NCI-H2029 treated with DMSO at 0.1 percent for 48 hours (cell line): ENCODE measurements around the gene IGDCC3.

Experiments
- DNase-seq: peaks from one replicate; lab custom pipeline; 2025; lab: John Stamatoyannopoulos, UW

IGDCC3 gene

GRCh38 chr15:65343374-65343981 lies 34.3 kb downstream of the IGDCC3 start:
- DNase-seq: no peak

DNA sequence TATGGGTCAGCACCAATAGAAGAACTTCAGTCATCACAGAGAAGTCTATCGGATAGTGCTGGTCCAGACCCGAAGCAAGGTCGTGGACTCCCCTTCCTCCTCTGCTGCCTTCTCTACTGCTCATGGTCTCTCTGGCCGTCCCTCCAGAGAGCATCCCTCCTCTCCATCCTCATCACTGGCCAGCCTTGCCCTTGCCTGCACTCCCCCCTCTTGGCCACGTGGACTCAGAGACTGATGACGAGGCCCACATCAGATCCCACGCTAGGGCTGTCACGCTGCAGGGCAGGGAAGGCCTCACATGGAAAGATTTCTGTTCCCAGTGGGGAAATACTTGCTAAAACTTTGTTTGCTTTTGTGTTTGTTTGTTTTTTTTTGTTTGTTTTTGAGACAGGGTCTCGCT lies 35.3 kb downstream of the IGDCC3 start:
- DNase-seq: no peak

DNA sequence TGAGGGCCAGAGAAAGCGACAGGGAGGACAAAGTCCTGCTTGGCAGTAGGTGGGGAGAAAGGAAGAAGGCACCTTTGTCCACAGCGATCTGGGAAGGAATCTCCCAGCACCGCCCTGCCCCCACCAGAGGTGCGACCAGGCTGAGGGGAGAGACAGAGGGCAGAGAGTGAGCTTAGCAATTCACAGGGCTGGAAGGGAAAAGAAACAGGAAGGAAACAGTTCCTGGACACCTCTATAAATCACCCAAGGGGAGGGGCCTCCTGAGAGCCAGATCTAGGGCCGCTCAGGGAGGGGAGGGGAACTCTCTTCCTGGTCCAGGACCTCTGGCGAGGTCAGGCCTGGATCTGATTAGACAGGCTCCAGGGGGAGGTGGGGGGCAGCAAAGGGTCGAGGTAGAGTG lies 37.9 kb downstream of the IGDCC3 start:
- no peak for DNase-seq

DNA sequence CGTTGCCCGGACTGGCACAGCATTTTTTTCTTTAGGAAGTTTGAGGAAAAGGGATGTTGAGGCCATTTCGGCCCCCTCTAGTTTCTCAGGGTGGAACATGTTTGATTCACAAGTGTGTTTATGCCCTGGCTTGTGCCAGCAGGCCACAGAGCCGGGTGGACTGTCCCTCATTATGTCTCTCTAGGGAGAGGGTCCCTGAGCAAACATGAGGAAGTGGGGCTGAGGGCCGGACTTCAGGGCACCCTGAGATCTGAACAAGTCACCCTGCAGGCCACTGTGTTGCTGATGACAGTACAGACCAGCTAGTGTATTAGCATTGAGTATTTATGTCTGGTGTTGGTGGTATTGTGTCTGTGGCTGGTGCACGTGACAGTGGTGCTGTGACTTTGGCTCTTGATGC lies 38.4 kb downstream of the IGDCC3 start:
- DNase-seq: no peak

GRCh38 chr15:65338823-65339222 lies 39.0 kb downstream of the IGDCC3 start:
- no peak for DNase-seq

GRCh38 chr15:65338366-65338765 lies 39.4 kb downstream of the IGDCC3 start:
- DNase-seq: no peak

DNA sequence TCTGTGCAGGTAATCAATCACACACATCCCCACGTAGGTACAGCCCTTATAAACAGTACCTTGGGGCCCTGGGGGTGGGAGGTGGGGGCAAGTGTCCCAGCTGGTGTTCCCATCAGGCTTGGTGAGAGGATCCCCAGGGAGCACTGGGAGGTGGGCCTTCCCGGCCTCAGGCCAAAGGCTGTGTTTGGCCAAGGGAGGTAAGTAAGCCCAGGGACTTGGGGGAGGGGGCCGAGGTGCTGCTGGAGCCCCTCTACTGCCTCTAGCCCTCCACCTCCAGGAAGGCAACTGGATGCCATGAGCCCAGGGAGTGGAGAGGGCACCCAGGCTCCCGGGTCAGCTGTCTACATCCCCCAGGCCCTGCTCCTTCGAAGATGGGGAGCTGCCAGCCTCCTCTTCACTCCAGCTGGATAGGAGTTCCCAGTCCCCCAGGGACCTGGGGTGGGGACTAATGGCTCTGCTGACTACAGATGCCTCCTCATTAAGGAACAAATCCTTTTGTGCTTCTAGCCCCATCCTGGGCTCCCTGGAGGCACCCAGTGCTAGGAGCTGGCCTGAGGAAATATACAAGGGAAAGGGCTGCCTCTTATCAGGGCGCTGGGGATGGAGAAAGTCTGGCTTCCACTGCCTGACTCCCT lies 40.2 kb downstream of the IGDCC3 start:
- DNase-seq: no peak

GRCh38 chr15:65336493-65337435 lies 41.0 kb downstream of the IGDCC3 start:
- DNase-seq: no peak

DNA sequence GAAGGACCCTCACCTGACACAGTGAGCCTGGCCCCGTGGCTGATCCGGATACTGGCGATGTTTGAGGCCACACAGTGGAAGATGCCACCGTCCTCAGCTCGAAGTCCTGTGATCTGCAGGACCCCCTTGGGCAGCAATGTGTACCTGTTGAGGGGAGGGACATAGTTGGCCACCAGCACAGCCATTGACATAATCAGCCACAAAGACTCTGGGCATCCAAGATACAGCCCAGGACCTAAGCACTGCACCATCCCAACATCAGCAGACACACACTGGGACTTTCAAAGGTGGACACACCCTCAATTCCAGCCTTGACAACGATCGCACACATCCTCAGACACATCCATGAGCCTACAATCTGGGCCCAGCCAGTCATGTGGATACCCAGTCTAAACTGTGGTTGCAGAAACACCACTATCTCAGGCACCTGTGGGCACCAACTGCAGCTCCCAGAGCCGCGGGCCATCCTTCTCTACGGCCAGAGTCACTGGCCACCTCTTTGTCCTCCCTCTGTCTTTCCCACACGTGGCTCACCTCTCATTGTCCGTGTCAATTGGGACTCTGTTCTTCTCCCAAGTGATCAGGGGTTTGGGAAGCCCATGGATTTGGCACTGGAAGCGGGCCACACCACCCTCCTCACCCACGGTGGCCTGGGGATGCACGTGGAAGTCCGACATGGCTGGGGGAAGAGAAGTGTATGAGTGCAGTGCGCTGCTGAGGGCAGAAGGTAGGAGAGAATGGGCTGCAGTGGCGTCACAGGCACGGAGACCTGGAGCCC lies 42.3 kb downstream of the IGDCC3 start:
- no peak for DNase-seq

DNA sequence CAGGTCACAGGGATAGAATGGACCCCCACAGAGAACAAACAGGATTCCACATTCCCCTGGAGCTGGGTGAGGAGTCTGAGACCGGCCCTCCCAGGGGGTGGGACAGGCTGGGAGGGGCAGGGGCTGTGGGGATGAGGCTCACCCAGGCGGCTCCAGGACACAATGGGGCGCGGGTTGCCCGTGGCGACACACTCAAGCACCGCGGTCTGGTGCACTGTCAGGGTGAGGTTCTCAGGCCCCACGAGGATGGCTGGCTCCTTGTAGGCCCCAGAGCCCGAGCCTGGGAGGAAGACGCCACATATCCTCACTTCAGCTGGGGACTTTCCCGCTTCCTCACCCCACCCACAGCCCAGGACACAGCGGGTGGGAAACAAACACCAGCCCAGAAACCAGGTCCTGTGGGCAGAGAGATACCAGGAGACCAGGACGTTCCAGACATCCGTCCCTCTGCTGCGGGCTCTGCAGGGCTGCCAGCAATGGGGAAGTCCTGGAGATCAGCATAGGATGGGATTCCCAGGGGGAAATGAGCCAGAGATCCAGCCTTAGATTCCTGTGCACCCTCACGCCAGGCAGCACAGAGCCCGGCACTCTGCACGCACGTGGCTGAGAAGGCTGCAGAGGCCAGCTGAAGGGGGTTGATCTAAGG lies 43.1 kb downstream of the IGDCC3 start:
- DNase-seq: no peak

DNA sequence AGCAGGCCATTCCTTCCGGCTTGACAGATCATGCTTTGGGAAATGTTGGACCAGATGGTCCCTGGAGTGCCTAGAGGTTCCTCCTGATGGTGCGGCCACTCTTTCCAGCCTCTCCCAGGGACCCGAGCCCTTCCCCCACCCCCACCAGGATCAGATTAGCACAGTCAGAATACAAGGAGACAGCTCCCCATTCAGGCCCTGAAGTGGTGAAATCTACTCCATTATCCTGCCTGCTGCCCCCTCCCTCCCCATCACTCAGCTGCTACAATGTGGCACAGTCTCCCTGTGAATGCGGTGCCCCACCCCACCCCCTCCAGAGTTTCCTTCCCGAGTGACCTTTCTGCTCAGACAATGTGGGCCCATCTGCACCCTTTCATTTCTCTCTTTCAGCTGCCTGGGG lies 43.9 kb downstream of the IGDCC3 start:
- DNase-seq: no peak

GRCh38 chr15:65333148-65333820 lies 44.5 kb downstream of the IGDCC3 start:
- no peak for DNase-seq

GRCh38 chr15:65332391-65333147 lies 45.2 kb downstream of the IGDCC3 start:
- DNase-seq: no peak

- no peak for DNase-seq
These were observed 46.0 kb downstream of the IGDCC3 start for GRCh38 chr15:65331811-65332210.

GRCh38 chr15:65330934-65331645 lies 46.7 kb downstream of the IGDCC3 start:
- no peak for DNase-seq

DNA sequence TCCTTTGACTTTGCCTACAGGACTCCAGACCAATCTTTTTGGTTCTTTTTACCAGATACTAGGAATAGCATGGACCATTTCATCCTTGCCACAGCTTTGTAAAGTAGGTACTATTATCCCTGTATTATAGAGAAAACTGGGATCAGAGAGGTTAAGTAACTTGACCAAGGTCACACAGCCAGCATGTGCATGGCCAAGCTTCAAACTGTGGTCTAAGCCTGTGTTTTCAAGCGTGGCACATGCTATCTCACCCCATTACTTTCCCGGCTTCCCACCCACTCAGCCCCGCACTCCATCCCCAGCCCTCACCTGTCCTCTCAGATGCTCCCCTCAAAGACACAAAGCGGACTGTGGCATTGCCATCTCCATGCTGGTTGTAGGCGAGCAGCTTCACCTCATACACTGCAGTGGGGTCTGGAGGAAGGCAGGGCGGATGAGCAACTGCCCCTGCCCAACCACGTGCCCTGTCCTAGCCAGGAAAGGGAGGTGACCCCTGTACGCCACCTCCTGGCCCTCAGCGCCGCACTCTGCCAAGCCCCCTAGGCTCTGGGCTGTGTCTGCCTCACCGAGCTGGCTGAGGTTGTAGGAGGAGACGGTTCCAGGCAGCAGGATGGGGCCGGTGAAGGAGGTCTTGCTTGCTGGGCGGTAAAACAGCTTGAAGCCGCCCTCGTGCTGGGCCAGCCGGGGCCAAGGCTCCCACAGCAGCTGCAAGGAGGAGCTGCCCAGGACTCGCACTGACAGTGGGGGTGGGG lies 47.6 kb downstream of the IGDCC3 start:
- no peak for DNase-seq

DNA sequence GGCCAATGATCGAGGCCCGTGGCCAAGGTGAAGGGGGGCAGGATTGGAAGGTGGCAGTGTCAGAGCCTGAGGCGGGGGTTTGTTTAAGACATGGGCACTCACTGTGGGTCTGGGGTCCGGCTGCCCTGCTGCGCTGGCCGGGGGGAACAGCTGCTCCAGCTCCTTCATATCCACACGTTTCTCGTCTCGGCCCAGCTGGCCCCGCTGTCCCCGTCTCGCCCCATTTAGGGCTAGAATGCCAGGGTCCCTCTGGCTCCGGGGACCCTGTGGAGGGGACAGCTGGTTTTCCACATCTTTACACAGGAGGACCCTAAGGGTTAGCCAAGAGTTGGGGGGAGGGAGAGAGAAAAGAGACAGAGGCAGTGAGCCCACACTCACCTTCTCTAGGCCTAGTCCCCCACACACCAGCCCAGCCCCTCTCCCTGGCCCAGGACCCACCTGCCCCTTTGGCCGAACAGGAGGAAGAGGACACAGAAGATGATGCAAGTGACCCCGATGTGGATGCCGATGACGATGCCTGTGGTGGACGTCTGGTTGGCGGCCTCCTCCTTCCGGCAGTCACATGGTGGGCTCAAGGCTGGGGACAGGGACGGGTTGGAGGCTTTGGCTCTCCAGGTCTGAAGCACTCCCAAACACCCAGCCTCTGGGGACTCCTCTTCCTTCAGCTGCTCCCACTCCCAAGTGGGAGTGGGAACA lies 48.4 kb downstream of the IGDCC3 start:
- no peak for DNase-seq

DNA sequence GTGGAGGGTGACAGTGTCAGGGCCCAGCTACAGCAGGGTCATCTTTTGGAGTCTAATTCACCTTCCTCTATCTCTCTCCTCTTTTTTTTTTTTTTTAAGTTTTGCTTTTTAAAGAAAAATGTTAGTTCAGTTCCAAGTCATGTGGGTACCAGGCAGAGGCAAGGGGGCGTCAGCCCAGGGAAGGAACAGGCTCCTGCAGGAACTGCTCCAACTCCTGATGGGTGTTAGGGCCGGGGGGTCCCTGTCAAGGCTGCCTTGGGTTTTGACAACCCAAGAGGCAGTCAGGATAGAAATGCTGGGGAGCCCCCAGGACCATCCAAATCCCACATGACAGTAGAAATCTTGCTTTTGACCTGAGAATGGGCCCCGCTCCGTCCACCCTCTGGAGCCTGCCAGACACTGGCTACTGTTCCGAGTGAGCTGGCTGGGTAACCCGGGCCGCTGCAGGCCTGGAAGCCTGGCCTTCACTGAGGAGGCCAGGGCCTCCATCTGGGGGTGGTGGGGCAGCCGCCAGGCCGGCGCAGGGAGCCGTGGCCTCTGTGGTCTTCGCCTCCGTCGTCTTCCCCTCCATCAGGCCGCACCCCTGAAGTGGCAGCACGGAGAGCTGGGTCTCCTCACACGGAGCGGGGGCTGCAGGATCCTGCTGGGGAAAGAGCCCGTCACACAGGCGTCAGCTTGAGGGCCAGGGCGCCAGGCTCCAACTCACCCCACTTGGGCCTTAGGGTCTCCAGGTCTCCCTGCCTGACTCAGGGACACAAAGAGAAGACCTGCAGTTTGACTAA lies 49.1 kb downstream of the IGDCC3 start:
- DNase-seq: no peak
